GM19025 (cell line): ENCODE data around the gene CIDEB.

Experiments used
- ATAC-seq: cut with Tn5 transposase; IDR thresholded peaks from one replicate; pipeline ENCODE4 v1.9.1; 2021; ENCODE audit warnings: mild to moderate bottlenecking, low read depth, moderate library complexity; ENCODE audit not compliant: unreplicated experiment

The CIDEB gene

DNA sequence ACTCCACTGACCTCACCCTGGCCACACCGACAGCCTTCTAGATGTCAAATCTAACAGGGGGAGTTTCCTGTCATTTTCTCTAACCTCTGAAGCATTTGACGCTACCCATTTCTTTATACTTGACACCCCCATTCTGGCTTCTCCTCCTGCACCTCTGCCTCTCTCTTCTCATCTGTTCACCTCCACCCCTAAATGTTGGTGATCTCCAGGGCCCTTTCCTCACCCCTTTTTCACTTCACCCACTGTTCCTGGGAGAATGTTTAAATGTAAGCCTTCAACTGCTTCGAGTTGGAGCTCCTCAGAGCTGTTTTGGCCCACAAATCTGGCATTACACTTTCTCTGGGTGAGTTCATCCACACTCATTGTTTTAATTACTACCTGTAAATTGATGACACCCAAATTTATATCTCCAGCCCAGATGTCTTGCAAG lies 35.9 kb downstream of the CIDEB start:
- ATAC-seq = no peak

DNA sequence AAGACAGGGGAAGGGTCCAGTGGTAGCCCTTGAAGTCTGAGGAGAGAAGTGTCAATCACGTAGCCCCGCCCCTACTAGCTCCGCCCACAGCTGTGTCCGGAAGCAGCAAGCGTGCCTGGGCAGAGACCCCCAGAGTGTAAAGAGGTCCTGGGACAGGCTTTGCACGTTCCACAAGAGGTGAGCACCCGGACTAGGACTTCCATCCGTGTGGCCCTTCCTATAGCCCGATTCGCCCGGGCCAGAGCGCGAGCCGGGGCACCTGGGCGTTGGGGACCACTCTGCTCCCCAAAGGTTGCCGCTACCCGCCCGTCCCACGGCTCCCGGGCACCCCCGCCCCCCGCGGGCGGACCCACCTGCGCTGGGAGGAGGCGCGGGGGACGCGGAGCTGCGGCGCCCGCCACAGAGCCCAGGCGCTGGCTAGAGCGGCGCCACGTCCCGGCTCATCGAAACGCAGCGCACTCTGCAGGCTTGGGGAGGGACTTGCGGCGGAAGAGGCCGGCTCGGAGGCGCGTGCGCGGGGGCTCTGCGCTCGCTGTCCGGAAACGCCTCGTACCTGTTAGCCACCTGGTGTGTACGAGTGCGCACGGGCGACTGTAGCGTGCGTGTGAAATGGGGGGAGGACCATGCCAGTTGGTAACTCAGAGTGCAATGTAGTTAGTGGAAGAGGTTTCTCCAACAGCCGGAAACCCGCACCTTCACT lies 36.5 kb downstream of the CIDEB start, which contains the start of gene RABGGTA:
Gene RABGGTA (minus strand): TSS at position 464 of the 700 bp plus-strand sequence. CDS start 482 bp downstream, outside the sequence.
- peak; percentile 88 for ATAC-seq

DNA sequence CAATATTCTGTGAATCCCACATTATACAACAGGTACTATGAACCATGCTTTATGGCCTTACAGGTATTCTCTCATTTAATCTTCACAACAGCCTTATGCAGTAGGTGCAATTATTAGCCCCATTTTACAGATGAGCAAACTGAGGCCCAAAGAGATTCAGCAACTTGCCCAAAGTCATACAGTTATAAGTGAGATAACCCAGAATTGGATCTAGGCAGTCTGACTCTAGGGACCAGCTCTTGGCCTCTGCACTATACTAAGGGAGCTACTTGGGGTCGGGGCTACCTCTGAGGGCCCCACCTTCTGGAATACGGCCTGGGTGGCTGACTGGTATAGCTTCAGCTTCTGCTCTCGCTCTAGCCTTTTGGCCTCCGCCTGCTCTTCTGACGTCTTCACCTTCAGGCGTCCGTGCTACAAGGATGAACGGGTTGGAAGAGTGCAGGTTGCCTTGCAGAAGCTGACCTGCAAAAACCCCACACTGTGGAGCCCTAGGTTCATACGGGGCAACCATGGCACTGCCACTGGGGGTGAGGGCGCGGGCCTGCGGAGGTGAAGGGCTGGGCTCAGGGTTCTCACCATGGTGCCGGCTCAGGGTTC lies 37.1 kb downstream of the CIDEB start:
- no peak for ATAC-seq

DNA sequence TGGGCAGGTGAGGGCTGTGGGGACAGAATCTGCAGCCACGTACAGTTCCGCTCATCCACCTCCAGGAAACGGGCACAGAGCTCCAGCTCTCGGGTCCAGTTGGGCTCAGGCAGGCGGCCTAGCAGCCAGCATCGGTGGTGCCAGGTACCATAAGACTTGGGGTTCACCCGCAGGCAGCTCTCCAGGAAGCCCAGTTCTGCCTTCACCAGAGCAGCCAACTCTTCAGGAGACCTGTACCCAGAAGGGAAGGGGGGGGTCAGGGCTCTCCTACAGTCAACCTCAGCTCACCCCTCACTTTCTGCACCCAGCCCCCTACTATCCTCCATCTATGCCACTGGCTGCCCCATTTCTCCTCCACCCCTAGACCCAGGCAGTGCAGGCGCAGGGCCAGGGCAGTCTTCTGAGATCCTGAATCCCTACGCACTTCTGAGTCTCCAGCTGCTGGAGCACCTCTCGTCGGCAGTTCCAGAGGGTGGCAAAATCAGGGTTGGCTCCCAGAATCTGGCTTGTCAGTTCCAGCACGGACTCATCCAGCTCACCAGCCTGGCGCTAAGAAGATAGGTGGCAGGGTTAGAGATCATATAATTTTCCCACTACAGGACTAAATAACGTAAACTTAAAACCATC lies 37.8 kb downstream of the CIDEB start:
- no peak for ATAC-seq

DNA sequence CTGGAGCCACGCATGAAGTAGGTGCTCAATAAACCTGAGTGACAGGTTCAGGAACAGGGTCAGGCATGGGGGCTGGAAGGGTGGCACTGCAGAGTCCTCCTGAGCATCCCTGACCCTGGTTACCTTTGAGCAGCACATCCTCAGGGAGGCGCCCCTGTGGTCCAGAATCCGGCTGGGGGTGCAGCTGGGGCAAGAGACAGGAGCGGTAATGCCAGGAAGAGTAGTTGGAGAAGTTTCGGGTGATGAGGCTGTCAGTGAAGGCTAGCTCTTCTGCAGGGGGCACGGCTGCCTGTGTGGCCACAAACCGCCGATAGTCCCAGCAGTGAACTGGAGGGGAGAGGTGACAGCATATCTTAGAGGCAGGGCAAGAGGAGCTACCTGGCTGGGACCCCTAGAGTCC lies 38.4 kb downstream of the CIDEB start:
- no peak for ATAC-seq

DNA sequence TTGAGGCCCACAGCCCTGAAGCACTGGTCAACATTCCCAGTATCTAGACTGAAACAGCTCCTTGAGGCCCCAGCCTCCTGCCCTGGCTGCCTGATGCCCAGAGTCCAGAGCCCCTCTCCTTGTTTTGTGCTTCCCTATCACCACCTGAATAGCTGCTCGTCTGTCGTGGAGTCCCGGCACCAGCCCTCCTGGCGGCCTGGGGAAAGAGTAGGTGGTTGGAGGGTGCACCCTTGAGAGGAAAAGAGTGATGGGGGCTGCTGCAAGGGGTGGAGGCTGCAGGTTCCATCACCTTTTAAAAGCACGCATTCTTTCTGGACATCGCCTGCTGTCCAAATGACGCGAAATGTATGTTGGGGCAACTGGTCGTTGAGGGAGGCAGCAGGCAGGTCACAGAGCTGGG lies 39.6 kb downstream of the CIDEB start:
- ATAC-seq = no peak

DNA sequence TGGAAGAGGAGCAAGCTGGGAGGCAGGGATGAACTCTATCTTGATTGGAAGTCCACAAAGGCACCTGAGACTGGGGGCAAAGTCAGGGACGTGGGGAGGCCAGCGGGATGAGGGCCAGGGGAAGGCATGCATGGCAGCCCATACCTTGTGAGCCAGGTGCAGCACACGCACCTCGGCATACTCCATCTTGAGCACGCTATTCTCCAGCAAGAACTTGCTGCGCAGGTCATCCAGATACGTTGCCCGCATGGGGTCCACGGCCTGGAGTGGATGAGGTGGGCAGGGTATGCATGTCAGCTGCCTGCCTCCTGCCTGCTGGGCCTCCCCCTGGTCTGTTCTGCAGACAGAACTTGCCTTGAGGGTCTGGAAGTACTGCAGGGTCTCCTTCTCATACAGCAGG lies 40.3 kb downstream of the CIDEB start:
- no peak for ATAC-seq

DNA sequence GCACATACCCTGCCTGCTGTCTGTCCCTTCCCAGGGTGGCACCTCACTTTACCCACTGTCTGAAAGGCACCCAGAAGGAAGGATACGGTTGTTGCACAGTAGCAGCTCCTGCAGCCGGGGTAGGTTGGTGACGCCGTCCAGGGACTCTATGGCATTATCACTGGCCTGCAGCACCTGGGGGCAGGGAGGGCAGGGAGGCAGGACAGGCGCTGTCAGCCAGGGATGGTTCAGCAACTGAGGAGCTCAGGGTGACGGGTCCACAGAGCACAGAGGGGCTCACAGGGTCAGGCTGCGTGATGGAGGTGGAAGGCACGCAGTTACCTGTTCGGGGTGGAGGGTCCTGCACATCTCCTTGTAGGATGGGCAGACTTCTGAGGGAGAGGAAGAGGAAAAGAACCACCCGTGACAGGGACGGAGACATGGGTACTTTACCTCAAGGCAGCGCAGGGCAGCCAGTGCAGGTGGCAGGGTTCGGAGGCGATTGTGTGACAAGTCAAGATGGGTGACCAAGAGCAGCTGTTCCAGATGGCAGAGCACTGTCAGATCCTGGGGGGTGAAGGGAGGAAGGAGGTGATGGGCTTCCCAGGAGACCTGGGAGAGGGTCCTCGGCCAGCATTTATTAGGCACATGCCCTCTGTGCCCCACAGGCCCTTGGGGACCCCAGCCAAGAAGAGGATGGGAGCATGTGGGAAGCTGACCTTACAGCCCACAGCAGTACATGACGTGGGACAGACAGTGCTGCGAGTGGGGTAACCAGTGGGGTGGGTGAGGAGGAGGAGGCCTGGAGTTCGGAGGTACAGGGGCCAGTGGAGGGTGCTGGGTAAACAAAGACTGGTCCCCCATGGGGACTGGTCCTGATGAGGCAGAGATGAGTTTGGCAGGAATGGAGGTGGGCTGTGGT lies 41.2 kb downstream of the CIDEB start:
- ATAC-seq = no peak

DNA sequence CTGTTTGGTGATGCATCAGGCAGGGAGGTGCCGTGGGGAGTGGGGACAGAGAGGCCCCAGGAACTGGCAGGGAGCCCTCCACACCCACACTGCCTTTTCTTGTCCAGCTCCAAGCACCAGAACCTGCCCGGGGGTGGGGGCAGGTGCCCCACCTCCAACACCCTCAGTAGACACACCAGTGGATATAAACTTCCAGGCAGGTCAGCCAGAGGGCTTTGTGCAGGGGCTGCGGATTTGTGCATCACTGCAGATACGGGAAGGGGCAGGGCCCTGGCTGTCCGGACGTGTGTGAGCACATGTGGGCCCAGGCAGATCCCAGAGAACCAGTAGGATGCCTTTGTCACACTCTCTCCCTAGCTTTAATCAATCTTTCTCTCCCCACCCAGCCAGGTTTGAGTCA lies 43.5 kb downstream of the CIDEB start:
- ATAC-seq = no peak

DNA sequence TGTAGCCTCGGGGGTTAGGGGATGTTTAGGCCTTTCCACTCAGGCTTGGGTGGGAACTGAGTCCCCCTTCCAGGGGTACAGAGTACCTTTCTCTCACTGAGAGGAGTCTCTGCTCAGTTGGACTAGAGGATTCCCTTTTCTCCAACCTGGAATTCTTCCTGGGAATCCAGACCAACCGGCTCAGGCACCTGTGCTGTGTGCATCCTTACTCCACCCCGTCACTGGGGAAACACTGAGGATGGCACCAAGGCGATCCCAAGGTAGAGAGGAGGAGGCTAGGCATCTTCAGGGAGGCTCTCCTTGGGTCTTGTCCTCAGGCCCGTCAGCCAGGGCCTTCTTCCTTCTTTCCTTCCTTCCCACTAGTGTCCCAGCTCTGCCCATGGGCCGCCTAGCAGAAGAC lies 43.9 kb downstream of the CIDEB start:
- no peak for ATAC-seq

DNA sequence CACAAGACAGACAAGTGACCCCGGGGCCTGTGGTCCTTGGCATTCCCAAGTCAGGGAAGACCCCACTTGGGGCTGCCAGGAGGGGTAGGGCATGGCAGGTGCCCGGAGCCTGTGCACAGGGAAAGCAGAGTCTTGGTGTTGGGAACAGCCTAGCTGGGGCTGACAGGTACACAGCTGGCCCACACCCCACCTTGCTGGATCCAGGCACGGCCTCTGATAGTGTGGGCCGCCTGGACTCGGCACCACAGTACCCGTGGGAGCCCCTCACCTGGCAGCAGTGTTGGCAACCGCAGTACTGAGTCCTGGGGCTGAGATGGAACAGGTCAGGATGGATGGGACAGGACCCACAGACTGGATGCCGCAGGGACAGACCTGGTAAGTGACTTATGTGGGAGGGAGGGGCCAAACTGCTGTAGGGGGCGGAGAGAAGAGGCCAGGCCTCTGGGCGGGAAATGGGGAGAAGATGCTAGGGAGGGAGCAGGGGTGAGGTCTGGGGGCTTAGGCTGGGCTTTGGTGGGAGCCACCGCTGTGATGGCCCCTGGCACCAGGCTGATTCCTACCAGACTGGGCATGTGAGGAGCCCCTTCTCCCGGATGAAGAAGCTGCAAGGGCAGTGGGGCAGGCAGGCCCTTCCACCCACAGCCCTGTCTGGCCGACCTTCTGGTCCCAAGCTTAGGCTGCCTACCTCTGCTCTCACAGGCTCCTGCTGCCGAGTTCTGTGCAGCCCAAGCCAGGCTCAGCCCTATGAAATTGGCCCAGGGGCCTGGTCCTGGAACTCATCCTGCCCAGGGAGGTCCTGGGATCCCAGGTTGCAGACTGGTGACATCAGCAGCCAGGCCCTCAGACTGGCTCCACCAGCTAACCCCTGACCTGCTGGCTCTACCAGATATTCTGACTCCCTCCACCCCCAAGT lies 44.7 kb downstream of the CIDEB start, which contains the start of gene TGM1:
Gene TGM1 (minus strand): TSS at position 357 of the 913 bp plus-strand sequence. CDS start 825 bp downstream, outside the sequence.
- ATAC-seq = no peak

DNA sequence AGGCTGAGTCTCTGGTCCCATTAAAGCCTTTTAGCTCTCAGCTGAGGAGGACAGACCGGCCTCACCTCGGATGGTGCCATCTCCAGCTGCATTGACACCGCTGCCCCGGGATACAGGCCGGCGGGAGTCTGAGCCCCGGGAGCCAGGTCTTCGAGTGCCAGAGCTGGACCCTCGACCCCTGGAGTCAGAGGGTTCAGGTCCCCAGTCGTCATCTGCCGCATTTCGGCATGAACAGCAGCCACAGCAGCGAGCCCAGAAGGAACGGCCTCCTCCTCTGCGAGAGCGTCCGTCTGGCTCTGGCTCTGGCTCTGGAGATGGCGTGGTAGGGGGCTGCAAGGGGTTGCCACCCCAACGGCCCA lies 45.8 kb downstream of the CIDEB start:
- no peak for ATAC-seq

DNA sequence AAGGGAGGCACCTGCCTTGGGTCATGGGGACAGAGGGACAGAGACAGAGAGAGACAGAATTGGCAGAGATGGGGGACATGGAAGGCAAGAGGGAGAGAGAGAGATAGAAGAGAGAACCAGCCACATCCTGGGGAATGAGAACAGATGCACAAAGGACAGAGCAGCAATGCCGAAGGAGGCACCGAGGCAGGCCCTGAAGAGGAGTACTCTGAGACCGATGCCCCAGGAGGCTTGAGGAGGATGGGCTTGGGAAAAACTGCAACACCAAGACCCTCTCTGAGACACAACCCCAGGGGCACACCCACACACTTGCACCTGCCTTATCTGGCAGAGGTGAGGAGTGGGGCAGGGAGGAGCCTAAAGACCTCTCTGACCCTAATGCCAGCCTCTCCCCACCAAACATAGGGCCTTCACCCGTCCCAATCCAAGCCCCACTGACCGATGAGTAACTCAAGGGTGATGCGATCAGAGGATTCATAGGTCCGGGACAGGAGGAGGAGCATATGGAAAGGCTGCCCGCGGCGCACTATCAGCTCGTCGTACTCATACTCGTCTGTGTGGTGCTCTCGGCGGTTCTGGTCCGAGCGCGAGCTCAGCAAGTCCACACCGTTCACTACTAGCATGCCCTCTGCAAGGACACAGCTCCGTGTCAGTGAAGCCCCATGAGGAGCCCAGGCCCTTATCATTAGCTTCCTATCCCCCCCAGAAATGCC lies 46.4 kb downstream of the CIDEB start:
- ATAC-seq = no peak

DNA sequence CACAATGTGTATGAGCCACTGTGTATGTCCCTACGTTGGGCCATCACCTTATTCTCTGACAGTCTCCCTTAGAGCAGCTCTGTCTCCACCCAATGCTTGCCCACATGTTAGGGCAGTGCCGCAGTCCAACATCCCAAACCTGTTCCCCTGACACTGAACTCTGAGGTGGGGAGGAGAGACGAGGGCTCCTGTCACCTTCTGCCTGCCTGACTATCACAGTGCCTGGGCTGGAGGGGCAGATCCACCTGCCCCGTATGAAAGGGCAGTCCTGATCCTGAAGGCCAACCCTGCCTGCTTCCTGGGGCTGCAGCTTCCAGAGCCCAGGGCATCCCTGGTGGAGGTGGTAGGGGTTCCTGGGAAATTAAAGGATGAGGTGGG lies 47.0 kb downstream of the CIDEB start:
- ATAC-seq = no peak

DNA sequence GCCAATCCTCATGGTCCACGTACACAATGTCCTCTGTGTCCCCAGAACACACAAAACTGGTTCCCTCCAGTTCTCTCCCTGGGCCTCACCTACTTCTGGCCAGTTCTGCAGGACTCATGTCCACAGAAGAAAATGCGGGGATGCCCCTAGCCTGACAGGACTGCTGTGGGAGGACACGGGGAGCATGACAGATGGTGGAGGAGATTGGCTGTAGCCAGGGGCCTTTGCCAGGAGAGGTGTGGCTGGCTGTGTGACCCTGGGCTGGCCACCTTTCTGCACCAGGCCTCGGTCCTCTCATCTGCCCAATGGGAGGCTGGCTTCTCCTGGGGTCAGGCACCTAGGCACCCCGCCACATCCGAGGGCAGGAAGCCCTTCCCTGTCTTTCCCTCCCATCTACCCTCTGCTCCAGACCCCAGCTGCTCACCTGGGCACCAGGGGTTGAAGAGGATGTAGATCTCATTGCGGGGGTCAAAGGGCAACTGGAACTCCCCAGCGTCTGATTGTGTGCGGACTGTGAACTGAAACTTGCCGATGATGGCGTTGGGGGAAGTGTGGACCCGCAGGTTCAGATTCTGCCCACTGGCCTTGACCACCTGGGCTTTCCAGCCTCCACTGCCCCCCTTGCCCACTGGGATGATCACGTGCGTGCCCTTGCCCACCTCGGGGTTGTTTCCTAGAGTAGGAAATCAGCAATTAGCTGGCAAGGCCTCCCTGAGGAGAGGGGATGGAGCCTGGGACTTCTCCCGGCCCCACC lies 47.6 kb downstream of the CIDEB start:
- no peak for ATAC-seq

DNA sequence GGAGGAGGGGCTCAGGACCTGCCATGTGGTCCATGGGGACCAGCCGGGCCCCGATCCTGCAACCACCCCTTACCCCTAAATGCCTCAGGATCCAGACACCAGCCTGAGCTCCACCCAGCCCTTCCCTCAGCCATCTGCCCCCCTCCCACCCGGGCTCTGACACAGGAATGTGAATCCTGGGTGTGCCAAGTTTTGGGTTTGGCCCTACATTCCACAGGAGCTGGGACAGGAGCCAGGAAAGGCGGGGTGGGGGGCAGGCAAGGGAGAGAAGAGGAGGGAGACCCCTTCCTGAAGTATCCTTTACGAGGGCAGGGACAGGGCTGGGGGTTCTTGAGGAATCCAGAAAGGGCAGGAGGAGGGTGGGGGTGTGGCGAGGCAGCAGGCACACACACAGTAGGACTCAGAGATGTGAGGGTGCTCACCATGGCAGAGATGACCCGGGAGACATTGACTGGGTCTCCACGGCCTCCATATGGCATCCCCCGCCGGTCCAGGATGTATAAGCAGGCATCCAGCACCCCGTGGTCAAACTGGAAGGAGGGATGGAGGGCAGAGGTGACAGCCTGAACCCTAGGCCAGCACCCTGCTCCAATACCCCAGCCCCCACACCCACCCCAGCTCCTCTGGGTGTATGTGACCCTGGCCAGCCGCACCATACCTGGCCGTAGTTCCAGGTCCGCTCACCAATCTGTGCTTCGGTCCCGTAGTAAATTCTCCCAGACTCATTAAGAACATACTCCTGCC lies 48.3 kb downstream of the CIDEB start:
- no peak for ATAC-seq

DNA sequence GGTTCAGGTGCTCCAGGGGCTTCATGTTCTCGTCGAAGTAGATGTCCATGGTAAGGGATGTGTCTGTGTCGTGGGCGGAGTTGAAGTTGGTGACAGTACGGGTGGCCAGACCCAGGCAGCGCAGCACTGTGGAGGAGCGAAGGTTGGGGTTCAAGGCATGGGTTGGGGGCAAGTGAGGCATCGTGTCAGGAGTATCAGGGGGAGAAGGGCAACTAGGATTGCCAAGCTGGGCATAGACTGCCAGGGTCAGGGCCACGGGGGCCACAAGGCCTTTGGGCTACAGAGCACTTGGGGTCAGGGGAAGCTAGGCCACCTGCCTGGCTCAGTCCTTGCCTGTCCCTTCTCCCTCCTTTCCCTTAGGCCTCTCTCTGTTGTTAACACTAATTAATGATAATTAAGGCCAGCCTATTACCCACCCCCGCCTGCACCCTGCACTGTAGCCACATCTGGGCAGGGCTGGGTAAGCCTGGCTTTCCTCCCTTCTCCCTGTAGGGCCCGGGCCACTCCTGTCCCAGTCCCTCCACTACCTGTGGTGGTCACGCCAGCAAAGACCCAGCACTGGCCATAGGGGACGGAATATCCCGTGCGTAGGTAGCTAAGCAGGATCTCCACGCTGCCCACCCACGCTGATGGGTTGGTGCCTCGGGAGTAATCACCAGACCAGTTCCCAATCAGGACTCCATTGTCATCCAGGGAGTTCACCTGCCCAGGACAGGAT lies 49.1 kb downstream of the CIDEB start:
- ATAC-seq = no peak
